H1 (cell line): ENCODE data around the gene CXCR4. TPM values are rescaled to one million over a fixed set of nuclear protein-coding genes. Genes with fewer than 3 reads are reported as not detected.

Experiments
- CTCF ChIA-PET: fragments of 300-600 bp; sonication (Branson Sonifier 250); formaldehyde crosslinking; loops from one replicate; lab custom pipeline; 2021; ENCODE audit not compliant: partially characterized antibody; lab: Charles Lee
- POLR2A ChIA-PET: fragments of 300-600 bp; sonication (Branson Sonifier 250); formaldehyde crosslinking; loops from one replicate; lab custom pipeline; 2021; ENCODE audit warnings: inconsistent platforms; ENCODE audit not compliant: partially characterized antibody; lab: Charles Lee
- DNase-seq, 2 experiments: peaks; one replicate each; pipeline versions ENCODE4 v3.0.0 to v3.0.0-alpha.2; 2010 to 2022; ENCODE audit warnings: low spot score in 2 of 2, low read depth in 1 of 2, mixed read lengths in 1 of 2
- FAIRE-seq: peaks from 2 replicates; lab custom pipeline; 2011; peaks lifted over from hg19 to GRCh38; lab: Jason Lieb, UNC
- H2AFZ ChIP-seq: 2 replicates; pipeline ENCODE4 v1.8.1; 2012; ENCODE audit warnings: low read length, inconsistent platforms
- H2AK5ac ChIP-seq: 2 replicates; pipeline ENCODE4 v1.6.1; 2013; ENCODE audit warnings: low read depth, low read length
- H2BK120ac ChIP-seq: replicated peaks from 2 replicates; pipeline ENCODE3; 2013; ENCODE audit warnings: low read depth, low read length, inconsistent platforms
- H2BK12ac ChIP-seq: 2 replicates; pipeline ENCODE4 v1.6.1; 2013; ENCODE audit warnings: low read depth, low read length
- H2BK15ac ChIP-seq: 2 replicates; pipeline ENCODE4 v1.6.1; 2013; ENCODE audit warnings: low read length
- H2BK20ac ChIP-seq: 2 replicates; pipeline ENCODE4 v1.6.1; 2013; ENCODE audit warnings: low read length
- H2BK5ac ChIP-seq: 2 replicates; pipeline ENCODE4 v1.6.1; 2013; ENCODE audit warnings: low read depth, low read length
- H3K14ac ChIP-seq: 2 replicates; pipeline ENCODE4 v1.6.1; 2013; ENCODE audit warnings: inconsistent platforms; ENCODE audit not compliant: insufficient read length
- H3K18ac ChIP-seq: 2 replicates; pipeline ENCODE4 v1.6.1; 2013; ENCODE audit warnings: low read length; ENCODE audit errors: extremely low read depth
- H3K23ac ChIP-seq: 2 replicates; pipeline ENCODE4 v1.6.1; 2013; ENCODE audit warnings: inconsistent platforms; ENCODE audit not compliant: insufficient read length
- H3K23me2 ChIP-seq: 2 replicates; pipeline ENCODE4 v1.6.1; 2013; ENCODE audit warnings: low read depth, low read length
- H3K27ac ChIP-seq: 2 replicates; pipeline ENCODE4 v1.6.1; 2011; ENCODE audit warnings: low read depth, low read length, inconsistent platforms
- H3K27me3 ChIP-seq, 4 experiments: replicated peaks in 1 of 4; 1 replicate in 1 of 4; 2 replicates in 3 of 4; pipeline versions ENCODE4 v1.6.1 to v1.8.1; 2011 to 2013; ENCODE audit warnings: low read length in 3 of 4, mild to moderate bottlenecking in 3 of 4, inconsistent platforms in 2 of 4, mixed read lengths in 2 of 4, moderate library complexity in 1 of 4; ENCODE audit not compliant: control insufficient read depth in 3 of 4, insufficient read depth in 3 of 4; ENCODE audit errors: extremely low read depth in 1 of 4
- H3K36me3 ChIP-seq, 4 experiments: 2 replicates each; pipeline versions ENCODE4 v1.6.1 to v1.8.1; 2011 to 2013; ENCODE audit warnings: mild to moderate bottlenecking in 4 of 4, low read length in 3 of 4, moderate library complexity in 2 of 4, control low read depth in 1 of 4, inconsistent platforms in 1 of 4; ENCODE audit not compliant: insufficient read depth in 4 of 4, control insufficient read depth in 2 of 4
- H3K4ac ChIP-seq: replicated peaks from 2 replicates; pipeline ENCODE3; 2013; ENCODE audit warnings: low read length, low read depth, mixed read lengths, inconsistent platforms; ENCODE audit not compliant: insufficient read length
- H3K4me1 ChIP-seq, 4 experiments: replicated peaks in 1 of 4; 1 replicate in 1 of 4; 2 replicates in 3 of 4; pipeline versions ENCODE4 v1.6.1 to v1.8.1; 2011 to 2013; ENCODE audit warnings: low read length in 3 of 4, inconsistent platforms in 2 of 4, mixed read lengths in 1 of 4; ENCODE audit not compliant: insufficient read depth in 4 of 4, control insufficient read depth in 3 of 4
- H3K4me2 ChIP-seq, 2 experiments: 2 replicates each; pipeline versions ENCODE4 v1.6.1 to v1.8.1; 2011 to 2013; ENCODE audit warnings: low read depth in 2 of 2, low read length in 2 of 2, control low read depth in 1 of 2, inconsistent platforms in 1 of 2, mild to moderate bottlenecking in 1 of 2; ENCODE audit not compliant: insufficient read depth in 1 of 2
- H3K4me3 ChIP-seq, 4 experiments: fragments of 200-600, 300-600 bp in 1 of 4; sonication (generic), shearing (Covaris generic), sonication (Bioruptor Twin) in 1 of 4; 2 replicates each; pipeline versions ENCODE4 v1.5.1 to v1.8.1; 2011 to 2016; ENCODE audit warnings: low read length in 4 of 4, low read depth in 3 of 4, control low read depth in 2 of 4, inconsistent platforms in 2 of 4, mild to moderate bottlenecking in 2 of 4, mixed read lengths in 1 of 4, moderate library complexity in 1 of 4; ENCODE audit not compliant: insufficient read depth in 2 of 4; ENCODE audit errors: extremely low read depth in 1 of 4
- H3K56ac ChIP-seq: replicated peaks from 2 replicates; pipeline ENCODE3; 2013; ENCODE audit warnings: low read depth, mild to moderate bottlenecking, mixed read lengths, low read length, inconsistent platforms; ENCODE audit not compliant: insufficient read length
- H3K79me1 ChIP-seq: 2 replicates; pipeline ENCODE4 v1.6.1; 2013; ENCODE audit warnings: low read depth, low read length, control low read depth
- H3K79me2 ChIP-seq, 2 experiments: 2 replicates each; pipeline versions ENCODE4 v1.6.1 to v1.8.1; 2012 to 2013; ENCODE audit warnings: low read length in 2 of 2, mild to moderate bottlenecking in 2 of 2, inconsistent platforms in 1 of 2; ENCODE audit not compliant: insufficient read depth in 2 of 2, control insufficient read depth in 1 of 2
- H3K9ac ChIP-seq, 4 experiments: replicated peaks in 1 of 4; 1 replicate in 1 of 4; 2 replicates in 3 of 4; pipeline versions ENCODE4 v1.6.1 to v1.8.1; 2011 to 2013; ENCODE audit warnings: low read depth in 3 of 4, low read length in 3 of 4, control low read depth in 2 of 4, mild to moderate bottlenecking in 2 of 4, moderate library complexity in 2 of 4, inconsistent platforms in 1 of 4; ENCODE audit errors: extremely low read depth in 1 of 4
- H3K9me3 ChIP-seq, 2 experiments: 2 replicates each; pipeline versions ENCODE4 v1.6.1 to v1.8.1; 2012 to 2013; ENCODE audit warnings: mild to moderate bottlenecking in 2 of 2, moderate library complexity in 2 of 2, control low read depth in 1 of 2, inconsistent platforms in 1 of 2, low read depth in 1 of 2, low read length in 1 of 2, mixed read lengths in 1 of 2; ENCODE audit not compliant: insufficient read depth in 2 of 2
- H4K20me1 ChIP-seq, 2 experiments: replicated peaks in 1 of 2; 2 replicates each; pipeline versions ENCODE3 to v1.8.1; 2011 to 2013; ENCODE audit warnings: inconsistent platforms in 2 of 2, low read length in 2 of 2, mild to moderate bottlenecking in 1 of 2; ENCODE audit not compliant: insufficient read depth in 2 of 2, control insufficient read depth in 1 of 2
- H4K5ac ChIP-seq: 2 replicates; pipeline ENCODE4 v1.6.1; 2013; ENCODE audit warnings: low read length, low read depth, mixed read lengths, inconsistent platforms; ENCODE audit not compliant: insufficient read length
- H4K8ac ChIP-seq: 2 replicates; pipeline ENCODE4 v1.8.0; 2013; ENCODE audit warnings: mild to moderate bottlenecking, moderate library complexity, low read length, inconsistent platforms; ENCODE audit not compliant: insufficient read depth; ENCODE audit errors: extremely low read depth
- H4K91ac ChIP-seq: replicated peaks from 2 replicates; pipeline ENCODE3; 2013; ENCODE audit warnings: low read length, mixed read lengths, inconsistent platforms; ENCODE audit not compliant: insufficient read length
- ASH2L ChIP-seq: fragments of 200-600, 300-600 bp; sonication (generic); IDR thresholded peaks from one replicate; pipeline ENCODE4 v1.7.1; 2017; ENCODE audit warnings: low read length
- CREB1 ChIP-seq: IDR thresholded peaks from 2 replicates; pipeline ENCODE4 v1.6.1; 2012; ENCODE audit warnings: inconsistent platforms
- EP300 ChIP-seq, 2 experiments: IDR thresholded peaks; 1 replicate in 1 of 2; 2 replicates in 1 of 2; pipeline ENCODE4 v1.6.1; 2011 to 2012; ENCODE audit warnings: low read depth in 2 of 2, low read length in 2 of 2, mild to moderate bottlenecking in 2 of 2, borderline replicate concordance in 1 of 2, inconsistent platforms in 1 of 2, moderate library complexity in 1 of 2
- KDM1A ChIP-seq: fragments of 200-600, 300-600 bp; sonication (generic); IDR thresholded peaks from 2 replicates; pipeline ENCODE4 v1.7.1; 2016; ENCODE audit warnings: mild to moderate bottlenecking, low read length, borderline replicate concordance
- KDM5A ChIP-seq: fragments of 200-600 bp; IDR thresholded peaks from 2 replicates; pipeline ENCODE4 v1.7.1; 2012; ENCODE audit warnings: mild to moderate bottlenecking, low read length, inconsistent platforms, mixed read lengths
- NRF1 ChIP-seq: IDR thresholded peaks from 2 replicates; pipeline ENCODE4 v1.6.1; 2011; ENCODE audit warnings: mild to moderate bottlenecking, low read depth, low read length, improper control_type of control experiment
- PHF8 ChIP-seq: fragments of 200-600 bp; sonication (generic); conservative IDR thresholded peaks from 2 replicates; pipeline ENCODE4 v1.7.1; 2012; ENCODE audit warnings: low read depth, mild to moderate bottlenecking, inconsistent platforms, low read length, moderate library complexity
- POLR2A ChIP-seq, 2 experiments: IDR thresholded peaks; 1 replicate in 1 of 2; 2 replicates in 1 of 2; pipeline ENCODE4 v1.6.1; 2011; ENCODE audit warnings: low read depth in 2 of 2, low read length in 2 of 2, mild to moderate bottlenecking in 2 of 2; ENCODE audit errors: control extremely low read depth in 1 of 2
- POU5F1 ChIP-seq: IDR thresholded peaks from 2 replicates; pipeline ENCODE4 v1.6.1; 2011; ENCODE audit warnings: low read depth, mild to moderate bottlenecking, low read length, moderate library complexity
- SIN3A ChIP-seq, 2 experiments: IDR thresholded peaks in 1 of 2; conservative IDR thresholded peaks in 1 of 2; 2 replicates each; pipeline ENCODE4 v1.6.1; 2011 to 2012; ENCODE audit warnings: low read length in 2 of 2, improper control_type of control experiment in 1 of 2, low read depth in 1 of 2, mild to moderate bottlenecking in 1 of 2
- TAF7 ChIP-seq: optimal IDR thresholded peaks from 2 replicates; pipeline ENCODE3; 2011; ENCODE audit warnings: low read depth, mild to moderate bottlenecking, inconsistent platforms, low read length, moderate library complexity, borderline replicate concordance
- TEAD4 ChIP-seq: IDR thresholded peaks from 2 replicates; pipeline ENCODE4 v1.6.1; 2012; ENCODE audit warnings: low read depth, low read length, inconsistent platforms, mixed read lengths
- WGBS, 2 experiments: shearing (Covaris generic) in 1 of 2; methylation state at CpG; one replicate each; pipeline versions ENCODE4 v1.1.6 to v1.1.7; 2013 to 2015; ENCODE audit warnings: low lambda C conversion rate in 2 of 2, mixed read lengths in 2 of 2, inconsistent platforms in 1 of 2, low coverage in 1 of 2, missing lambda C conversion rate in 1 of 2; ENCODE audit not compliant: insufficient replicate concordance in 2 of 2, insufficient coverage in 1 of 2, insufficient read length in 1 of 2; ENCODE audit errors: extremely low coverage in 1 of 2, missing lambda C conversion rate in 1 of 2; 5-methylcytosine and 5-hydroxymethylcytosine counted together
- polyA plus RNA-seq, 7 experiments: library from polyadenylated mRNA; depleted of rRNA in 3 of 7; stranded (reverse) in 5 of 7; unstranded in 2 of 7; fragments of >200 nt in 5 of 7; fragments of 200-250 nt in 2 of 7; gene quantifications; 1 replicate in 5 of 7; 2 replicates in 1 of 7; 4 replicates in 1 of 7; pipeline versions ENCODE4 v1.2.1 to v1.2.3, GENCODE V29; 2011 to 2013; ENCODE audit warnings: missing spikeins in 2 of 7, mixed read lengths in 2 of 7
- total RNA-seq: library from RNA; stranded (reverse); fragmentation: NEBNext Ultra II Directional; extraction: Animal tissue kit (Norgen Biotek cat#: 25700); gene quantifications from 2 replicates; pipeline ENCODE4 v1.2.1, GENCODE V29; 2021

The CXCR4 gene
- total and polyA plus RNA-seq, 2 of the 8 experiments (the other 6 are each of a cell fraction or from before 2014, with no cell fraction given) = 1.8 to 2.8 TPM

DNA sequence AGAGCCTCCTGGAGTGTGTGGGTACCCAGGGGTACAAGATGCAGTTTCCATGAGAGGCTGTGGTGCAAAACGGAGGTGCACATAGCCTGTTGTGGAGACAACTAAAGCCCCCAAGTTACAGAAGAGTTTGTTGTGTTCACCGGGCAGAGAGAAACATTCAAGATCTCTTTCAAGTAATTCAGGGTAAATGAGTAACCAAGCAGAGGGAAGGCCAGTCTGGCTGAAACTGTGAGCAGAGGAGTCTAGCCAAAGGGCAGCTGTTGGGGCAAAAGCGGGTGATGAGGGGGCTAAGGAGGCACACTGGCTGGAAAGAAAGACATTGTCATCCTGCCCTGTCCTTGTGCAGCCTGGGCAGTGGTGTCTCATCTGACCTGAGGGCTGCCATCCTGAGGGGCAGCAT, 52.0 kb downstream of the CXCR4 start:
- no peak overlapping the region for H3K18ac ChIP-seq
- H3K79me2 ChIP-seq = no peaks in the 10 kb centered on the region
- no peak overlapping the region for H3K4me3 ChIP-seq
- H3K36me3 ChIP-seq = no peaks in the 10 kb centered on the region
- no peak overlapping the region for H4K5ac ChIP-seq
- no peak overlapping the region for H3K4ac ChIP-seq
- H3K27ac ChIP-seq = no peak overlapping the region
- no peak overlapping the region for H2BK120ac ChIP-seq
- CTCF ChIA-PET = no interaction called here
- no peak overlapping the region for H3K23ac ChIP-seq
- H4K91ac ChIP-seq = no peak overlapping the region
- H2BK15ac ChIP-seq = no peak overlapping the region
- no peak overlapping the region; the same call in 1 of the 2 replicates for H4K8ac ChIP-seq
- no peaks in the 10 kb centered on the region for H3K27me3 ChIP-seq
- no peak overlapping the region for H2BK5ac ChIP-seq
- no peaks in the 10 kb centered on the region; a peak in 1 of 7 replicates for H3K4me1 ChIP-seq
- no peak overlapping the region for H2BK20ac ChIP-seq
- TF ChIP-seq CREB1 = no peak
- TF ChIP-seq POLR2A (IDR thresholded peaks at IDR 0.05; ENCODE audit: control extremely low read depth in 1 of 2, low read depth in 2 of 2, low read length in 2 of 2) = no peak
- TF ChIP-seq KDM5A = no peak
- TF ChIP-seq SIN3A (conservative IDR thresholded peaks at IDR 0.05 in 1 of 2, IDR thresholded peaks at IDR 0.05 in 1 of 2; ENCODE audit: low read depth in 1 of 2, low read length in 2 of 2) = no peak
- TF ChIP-seq POU5F1 = no peak
- TF ChIP-seq PHF8 = no peak
- TF ChIP-seq NRF1 = no peak
- no peak for TF ChIP-seq ASH2L
- TF ChIP-seq KDM1A = no peak
- no peak for TF ChIP-seq EP300 (IDR thresholded peaks at IDR 0.05; ENCODE audit: borderline replicate concordance in 1 of 2, low read depth in 2 of 2, low read length in 2 of 2)
- TF ChIP-seq TEAD4 = no peak
- TF ChIP-seq TAF7 = no peak
- no peak overlapping the region for H2AFZ ChIP-seq
- POLR2A ChIA-PET = no interaction called here
- 91% methylated on average over 3 of the region's 3 CpGs; no CpG with 5 or more reads in 1 of the 2 experiments for WGBS, 2 experiments
- no peaks in the 10 kb centered on the region; the same call in 1 of the 2 replicates for H3K23me2 ChIP-seq
- H3K14ac ChIP-seq = no peak overlapping the region
- H3K9me3 ChIP-seq = no peaks in the 10 kb centered on the region
- H3K9ac ChIP-seq = no peak overlapping the region
- H3K4me2 ChIP-seq = no peak overlapping the region
- H3K79me1 ChIP-seq = no peaks in the 10 kb centered on the region
- H3K56ac ChIP-seq = no peak overlapping the region
- no peaks in the 10 kb centered on the region for H4K20me1 ChIP-seq
- no peak overlapping the region for H2BK12ac ChIP-seq
- FAIRE-seq = no peak
- no peak for DNase-seq
- no peak overlapping the region for H2AK5ac ChIP-seq
